ENCODE results near the gene DCLK1. TPM values are rescaled to one million over a fixed set of nuclear protein-coding genes. Genes with fewer than 3 reads are reported as not detected.

Gene DCLK1
- total and polyA plus RNA-seq, 4 donors: 0.04 to 0.56 (median 0.20) TPM

GRCh38 chr13:35940734-35941133 lies 190.4 kb downstream of the DCLK1 start:
- H3K9ac ChIP-seq (ENCODE audit: low read depth in 1 of 2, low read length in 2 of 2): no peak overlapping the region
- TF ChIP-seq FOXA2 (IDR thresholded peaks at IDR 0.05): no peak
- no peak for TF ChIP-seq RXRA (IDR thresholded peaks at IDR 0.05)
- no peak for TF ChIP-seq NR2F2 (IDR thresholded peaks at IDR 0.05)
- TF ChIP-seq JUND (IDR thresholded peaks at IDR 0.05): no peak
- TF ChIP-seq RAD21 (IDR thresholded peaks at IDR 0.05): no peak
- no peak for TF ChIP-seq CTCF (IDR thresholded peaks at IDR 0.05; ENCODE audit: low read depth, low read length, missing input control)
- no peak for TF ChIP-seq MAX (IDR thresholded peaks at IDR 0.05)
- peaks cover 0 to 7% (median under 1%) of the 10 kb centered on the region in 4 donors for H3K9me3 ChIP-seq (ENCODE audit: control insufficient read depth in 4 of 4, low read length in 3 of 4)
- H3K27me3 ChIP-seq (ENCODE audit: control insufficient read depth in 4 of 4, insufficient read depth in 4 of 4, low read length in 3 of 4): peaks cover 0 to 4% (median 0%) of the 10 kb centered on the region in 4 donors
- H3K27ac ChIP-seq (ENCODE audit: low read depth in 1 of 2, low read length in 2 of 2): no peak overlapping the region
- 66% methylated on average over 4 of the region's 4 CpGs for WGBS
- H3K4me3 ChIP-seq (ENCODE audit: low read depth in 1 of 3, low read length in 3 of 3): no peak overlapping the region
- no peak for DNase-seq (ENCODE audit: low spot score)
- H3K36me3 ChIP-seq (ENCODE audit: control insufficient read depth in 4 of 4, insufficient read depth in 3 of 4, low read depth in 1 of 4, low read length in 3 of 4): no peaks in the 10 kb centered on the region
- no peaks in the 10 kb centered on the region for H3K4me1 ChIP-seq (ENCODE audit: control insufficient read depth in 4 of 4, insufficient read depth in 4 of 4, low read length in 3 of 4)

- Histone ChIP-seq H3K9me3 (ENCODE audit: control insufficient read depth in 4 of 4, low read length in 3 of 4) (no peaks in the 10 kb centered on the region), H3K4me3 (ENCODE audit: low read depth in 1 of 3, low read length in 3 of 3) (no peak overlapping the region), H3K27ac (ENCODE audit: low read depth in 1 of 2, low read length in 2 of 2) (no peak overlapping the region), H3K9ac (ENCODE audit: low read depth in 1 of 2, low read length in 2 of 2) (no peak overlapping the region), H3K4me1 (ENCODE audit: control insufficient read depth in 4 of 4, insufficient read depth in 4 of 4, low read length in 3 of 4) (no peaks in the 10 kb centered on the region), H3K27me3 (ENCODE audit: control insufficient read depth in 4 of 4, insufficient read depth in 4 of 4, low read length in 3 of 4) (peaks cover 0 to 4% (median 0%) of the 10 kb centered on the region in 4 donors), H3K36me3 (ENCODE audit: control insufficient read depth in 4 of 4, insufficient read depth in 3 of 4, low read depth in 1 of 4, low read length in 3 of 4) (no peaks in the 10 kb centered on the region)
- no peak for DNase-seq (ENCODE audit: low spot score)
- no peak for TF ChIP-seq MAX (IDR thresholded peaks at IDR 0.05)
- no peak for TF ChIP-seq REST (IDR thresholded peaks at IDR 0.05)
- no peak for TF ChIP-seq TAF1 (conservative IDR thresholded peaks at IDR 0.05)
- TF ChIP-seq GABPA (IDR thresholded peaks at IDR 0.05 in 1 of 2, conservative IDR thresholded peaks at IDR 0.05 in 1 of 2): no peak
- TF ChIP-seq YY1 (IDR thresholded peaks at IDR 0.05): no peak
- TF ChIP-seq ZBTB33 (IDR thresholded peaks at IDR 0.05): no peak
- TF ChIP-seq RAD21 (IDR thresholded peaks at IDR 0.05): no peak
- TF ChIP-seq CTCF (IDR thresholded peaks at IDR 0.05; ENCODE audit: low read depth, low read length, missing input control): no peak
- WGBS: 59% methylated on average over 3 of the region's 3 CpGs
Observed at GRCh38 chr13:35936246-35936978, 194.8 kb downstream of the DCLK1 start.
